GM19099 (cell line): ENCODE data around the gene PITX2.

Source experiments
- POLR2A ChIP-seq: IDR thresholded peaks from 3 replicates; pipeline ENCODE4 v1.6.1; 2011; ENCODE audit warnings: low read depth; ENCODE audit not compliant: insufficient read length; ENCODE audit errors: extremely low read depth

PITX2 gene

GRCh38 chr4:110612631-110613269 is 10.1 kb downstream of the PITX2 start:
- TF ChIP-seq POLR2A, result no peak

GRCh38 chr4:110611968-110612447 is 10.9 kb downstream of the PITX2 start:
- TF ChIP-seq POLR2A, result no peak

- TF ChIP-seq POLR2A, result peak; percentile 15
These were observed 11.7 kb downstream of the PITX2 start for GRCh38 chr4:110610940-110611831.

- no peak for TF ChIP-seq POLR2A
These were observed 12.3 kb downstream of the PITX2 start for GRCh38 chr4:110610620-110610939.

- no peak for TF ChIP-seq POLR2A
These were observed 13.7 kb downstream of the PITX2 start for GRCh38 chr4:110609044-110609750.

- no peak for TF ChIP-seq POLR2A
These were observed 17.8 kb downstream of the PITX2 start for GRCh38 chr4:110605077-110605476.

GRCh38 chr4:110602061-110602460 is 20.8 kb downstream of the PITX2 start:
- TF ChIP-seq POLR2A, result no peak

GRCh38 chr4:110597582-110597981 is 25.3 kb downstream of the PITX2 start:
- TF ChIP-seq POLR2A, result no peak

- no peak for TF ChIP-seq POLR2A
These were observed 26.4 kb downstream of the PITX2 start for GRCh38 chr4:110596431-110596830.

GRCh38 chr4:110595583-110595982 is 27.3 kb downstream of the PITX2 start:
- TF ChIP-seq POLR2A, result no peak

GRCh38 chr4:110589297-110589696 is 33.6 kb downstream of the PITX2 start:
- TF ChIP-seq POLR2A, result no peak

- TF ChIP-seq POLR2A, result no peak
These were observed 35.1 kb downstream of the PITX2 start for GRCh38 chr4:110587666-110588285.

- TF ChIP-seq POLR2A, result no peak
These were observed 36.6 kb downstream of the PITX2 start for GRCh38 chr4:110586131-110586850.
